ENCODE data around the gene CENPX. TPM values are rescaled to one million over a fixed set of nuclear protein-coding genes. Genes with fewer than 3 reads are reported as not detected.

CENPX gene
- total and polyA plus RNA-seq, 2 donors (not counting 3 experiments of a cell fraction or from before 2014, with no cell fraction given): 56.2 to 67.2 TPM

DNA sequence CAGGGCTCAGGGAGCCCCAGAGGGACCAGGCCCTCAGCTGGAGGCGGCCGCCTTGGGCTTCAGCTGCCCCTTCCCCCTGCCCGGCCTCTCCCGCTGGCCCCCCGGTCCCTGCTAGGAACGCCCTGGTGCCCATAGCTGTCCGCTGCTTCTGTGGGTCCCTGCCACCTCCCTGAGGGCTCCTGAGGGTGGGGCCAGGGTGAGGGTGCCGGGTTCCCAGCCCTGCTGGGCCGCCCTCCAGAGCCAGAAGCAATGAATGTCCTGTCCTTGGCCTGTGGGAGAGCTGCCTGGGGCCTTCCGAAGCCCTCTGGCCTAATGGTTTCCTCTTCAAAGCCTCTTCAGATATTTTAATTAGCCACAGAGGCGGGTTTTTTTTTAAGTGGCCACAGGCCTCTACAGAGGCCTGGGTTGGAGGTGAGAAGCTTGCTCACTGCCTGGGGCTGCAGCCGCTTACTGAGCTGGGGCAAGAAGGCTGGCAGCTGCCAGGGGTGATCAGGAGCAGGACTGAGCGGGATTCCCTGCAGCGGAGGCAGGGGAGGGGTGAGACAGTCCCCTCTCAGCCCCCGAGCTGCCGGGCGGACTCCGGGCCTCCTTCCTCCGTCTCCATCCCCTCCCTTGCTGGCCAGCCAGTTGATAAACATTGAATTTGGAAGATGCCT lies 9.9 kb downstream of the CENPX start:
- Histone ChIP-seq H3K4me2 (ENCODE audit: insufficient read depth, low read length) (no peak overlapping the region), H3K36me3 (ENCODE audit: control insufficient read depth in 2 of 2, extremely low read depth in 1 of 2, insufficient read depth in 2 of 2, low read length in 2 of 2) (no peaks in the 10 kb centered on the region), H3K9me1 (replicated peaks; ENCODE audit: control insufficient read depth, extremely low read depth, insufficient read depth, low read length) (no peaks in the 10 kb centered on the region), H3K4me1 (ENCODE audit: control insufficient read depth, extremely low read depth, insufficient read depth, low read length) (no peaks in the 10 kb centered on the region), H3K9ac (replicated peaks; ENCODE audit: extremely low read depth, insufficient read depth, low read length) (no peak overlapping the region), H3K79me2 (ENCODE audit: control insufficient read depth, insufficient read depth, low read length) (no peaks in the 10 kb centered on the region), H4K20me1 (replicated peaks; ENCODE audit: control insufficient read depth, extremely low read depth, insufficient read depth, low read length) (no peaks in the 10 kb centered on the region), H3K27me3 (ENCODE audit: control insufficient read depth in 2 of 2, insufficient read depth in 2 of 2, low read length in 2 of 2) (no peaks in the 10 kb centered on the region), H2AFZ (ENCODE audit: low read depth, low read length) (no peak overlapping the region), H3K4me3 (replicated peaks in 1 of 3; ENCODE audit: insufficient read depth in 1 of 3, low read depth in 1 of 3, low read length in 3 of 3) (no peak overlapping the region), H3K9me3 (replicated peaks; ENCODE audit: control insufficient read depth, insufficient read depth, low read length) (no peaks in the 10 kb centered on the region), H3K27ac (ENCODE audit: insufficient read depth, low read depth, low read length) (no peak overlapping the region)
- TF ChIP-seq FOS (IDR thresholded peaks at IDR 0.05; ENCODE audit: borderline replicate concordance, insufficient read depth, low read length): no peak
- TF ChIP-seq, protein P1, sequence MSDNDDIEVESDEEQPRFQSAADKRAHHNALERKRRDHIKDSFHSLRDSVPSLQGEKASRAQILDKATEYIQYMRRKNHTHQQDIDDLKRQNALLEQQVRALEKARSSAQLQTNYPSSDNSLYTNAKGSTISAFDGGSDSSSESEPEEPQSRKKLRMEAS (IDR thresholded peaks at IDR 0.05; ENCODE audit: insufficient read depth, insufficient read length): no peak
- TF ChIP-seq, protein P2, sequence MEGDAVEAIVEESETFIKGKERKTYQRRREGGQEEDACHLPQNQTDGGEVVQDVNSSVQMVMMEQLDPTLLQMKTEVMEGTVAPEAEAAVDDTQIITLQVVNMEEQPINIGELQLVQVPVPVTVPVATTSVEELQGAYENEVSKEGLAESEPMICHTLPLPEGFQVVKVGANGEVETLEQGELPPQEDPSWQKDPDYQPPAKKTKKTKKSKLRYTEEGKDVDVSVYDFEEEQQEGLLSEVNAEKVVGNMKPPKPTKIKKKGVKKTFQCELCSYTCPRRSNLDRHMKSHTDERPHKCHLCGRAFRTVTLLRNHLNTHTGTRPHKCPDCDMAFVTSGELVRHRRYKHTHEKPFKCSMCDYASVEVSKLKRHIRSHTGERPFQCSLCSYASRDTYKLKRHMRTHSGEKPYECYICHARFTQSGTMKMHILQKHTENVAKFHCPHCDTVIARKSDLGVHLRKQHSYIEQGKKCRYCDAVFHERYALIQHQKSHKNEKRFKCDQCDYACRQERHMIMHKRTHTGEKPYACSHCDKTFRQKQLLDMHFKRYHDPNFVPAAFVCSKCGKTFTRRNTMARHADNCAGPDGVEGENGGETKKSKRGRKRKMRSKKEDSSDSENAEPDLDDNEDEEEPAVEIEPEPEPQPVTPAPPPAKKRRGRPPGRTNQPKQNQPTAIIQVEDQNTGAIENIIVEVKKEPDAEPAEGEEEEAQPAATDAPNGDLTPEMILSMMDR (IDR thresholded peaks at IDR 0.05; ENCODE audit: extremely low read depth in 1 of 2, insufficient read depth in 1 of 2, low read depth in 1 of 2, low read length in 2 of 2): no peak
- TF ChIP-seq EZH2 (IDR thresholded peaks at IDR 0.05; ENCODE audit: borderline replicate concordance, low read depth, low read length, severe bottlenecking): no peak
- TF ChIP-seq POLR2A (IDR thresholded peaks at IDR 0.05; ENCODE audit: low read depth, low read length): no peak
- no peak for TF ChIP-seq MYC (IDR thresholded peaks at IDR 0.05; ENCODE audit: low read depth, low read length)
- no peak for TF ChIP-seq GATA2 (IDR thresholded peaks at IDR 0.05; ENCODE audit: insufficient read depth, insufficient read length, low read depth, low read length)
- no peak for TF ChIP-seq POLR2AphosphoS5 (IDR thresholded peaks at IDR 0.05; ENCODE audit: insufficient read depth, low read depth, low read length)
- TF ChIP-seq JUN (IDR thresholded peaks at IDR 0.05; ENCODE audit: borderline replicate concordance, insufficient read depth, insufficient read length, low read depth): no peak
- DNase-seq (ENCODE audit: low read depth, low spot score) (no peak), FAIRE-seq (no peak)
- CTCF ChIA-PET: interaction anchor here (1.4 to 2.3 kb wide), 3 partner anchors 9 to 143 kb away, joined by 3 to 12 read pairs (median 5); no protein-coding TSS in a partner anchor
- dilution Hi-C loops (cut with MboI; ENCODE audit: extremely low pct_ligation_motif_present, low sequenced_read_pairs) (no loop called here), intact Hi-C loops (cut with micrococcal nuclease) (no loop called here)
- BruUV-seq (replicated peaks): no TSS peak
- POLR2A ChIA-PET: interaction anchor here (0.5 kb wide), 1 partner anchor 29 kb away, joined by 5 read pairs; no protein-coding TSS in a partner anchor
